NB4 (cell line): ENCODE measurements around the gene CNGA3.

Experiments
- CTCF ChIP-seq: IDR thresholded peaks from one replicate; pipeline ENCODE4 v1.5.1; 2012; ENCODE audit warnings: low read depth, low read length
- POLR2A ChIP-seq: IDR thresholded peaks from 2 replicates; pipeline ENCODE4 v1.6.1; 2011; ENCODE audit warnings: mild to moderate bottlenecking; ENCODE audit not compliant: insufficient read length; ENCODE audit errors: extremely low read depth

DNA sequence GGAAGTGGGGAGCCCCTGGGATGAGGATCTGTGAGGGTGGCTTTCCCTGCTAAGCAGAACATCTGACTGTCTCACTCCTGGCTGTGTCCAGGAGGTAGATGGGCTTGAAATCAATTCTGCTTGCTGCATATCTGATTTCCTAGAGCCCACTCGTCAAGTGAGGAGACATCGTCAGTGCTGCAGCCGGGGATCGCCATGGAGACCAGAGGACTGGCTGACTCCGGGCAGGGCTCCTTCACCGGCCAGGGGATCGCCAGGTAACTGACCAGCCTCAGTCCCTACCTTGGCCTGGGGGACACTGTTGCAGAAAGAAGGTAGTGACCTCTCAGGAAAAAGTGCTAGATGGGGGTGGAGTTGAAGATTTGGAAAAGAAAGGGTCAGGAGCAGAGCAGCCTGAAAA is 31.3 kb downstream of the CNGA3 start:
- TF ChIP-seq CTCF (no peak), POLR2A (no peak)
